GM12892 (cell line): ENCODE results near the gene NPEPL1.
"Not testable (repeated sequence)": the region's sequence is repeated elsewhere in the genome, so short reads cannot be mapped to it uniquely, and the experiment has no call there.

ENCODE experiments used
- POLR2A ChIP-seq: IDR thresholded peaks from 2 replicates; pipeline ENCODE4 v1.6.1; 2011; ENCODE audit warnings: low read depth, low read length, control low read depth
- POLR2AphosphoS5 ChIP-seq: IDR thresholded peaks from 2 replicates; pipeline ENCODE4 v1.6.1; 2011; ENCODE audit warnings: low read depth, low read length, control low read depth

- not testable (repeated sequence) for TF ChIP-seq POLR2A, POLR2AphosphoS5
These were observed 65.0 kb downstream of the NPEPL1 start for GRCh38 chr20:58757647-58758046.
